Neuronal stem cell (in vitro differentiated cells): ENCODE data around the gene FAIM2.
A peak's percentile ranks its signal among the peaks of the same experiment; 100 is the strongest.

Source experiments
- DNase-seq: peaks from one replicate; pipeline ENCODE4 v3.0.0-alpha.2; 2013; ENCODE audit warnings: low spot score
- H2AFZ ChIP-seq: one replicate; pipeline ENCODE4 v1.6.1; 2013; ENCODE audit warnings: mild to moderate bottlenecking, low read length, inconsistent platforms
- H2AK5ac ChIP-seq: 2 replicates; pipeline ENCODE4 v1.6.1; 2013; ENCODE audit warnings: low read depth, mild to moderate bottlenecking, inconsistent platforms, low read length, moderate library complexity, mixed read lengths
- H2BK120ac ChIP-seq: 2 replicates; pipeline ENCODE4 v1.6.1; 2013; ENCODE audit warnings: low read depth, mild to moderate bottlenecking, inconsistent platforms, low read length, moderate library complexity, mixed read lengths
- H2BK12ac ChIP-seq: one replicate; pipeline ENCODE4 v1.6.1; 2013; ENCODE audit warnings: low read length, inconsistent platforms
- H2BK15ac ChIP-seq: 2 replicates; pipeline ENCODE4 v1.6.1; 2013; ENCODE audit warnings: mild to moderate bottlenecking, low read length, inconsistent platforms, mixed read lengths
- H2BK5ac ChIP-seq: one replicate; pipeline ENCODE4 v1.6.1; 2013; ENCODE audit warnings: inconsistent platforms, mild to moderate bottlenecking, low read length, moderate library complexity
- H3K14ac ChIP-seq: one replicate; pipeline ENCODE4 v1.6.1; 2013; ENCODE audit warnings: low read length, inconsistent platforms
- H3K18ac ChIP-seq: 2 replicates; pipeline ENCODE4 v1.6.1; 2013; ENCODE audit warnings: low read length, inconsistent platforms
- H3K23ac ChIP-seq: 2 replicates; pipeline ENCODE4 v1.6.1; 2013; ENCODE audit warnings: low read depth, mild to moderate bottlenecking, mixed read lengths, low read length, inconsistent platforms; ENCODE audit not compliant: poor library complexity
- H3K27ac ChIP-seq: replicated peaks from 3 replicates; pipeline ENCODE4 v1.5.1; 2013; ENCODE audit warnings: low read length, inconsistent platforms
- H3K27me3 ChIP-seq, 3 experiments: 2 replicates each; pipeline ENCODE4 v1.6.1; 2013; ENCODE audit warnings: low read length in 3 of 3, mild to moderate bottlenecking in 2 of 3, inconsistent platforms in 1 of 3, low read depth in 1 of 3, mixed read lengths in 1 of 3, moderate library complexity in 1 of 3; ENCODE audit not compliant: control insufficient read depth in 3 of 3, insufficient read depth in 3 of 3
- H3K36me3 ChIP-seq, 2 donors: replicated peaks in 1 of 2; 2 replicates each; pipeline ENCODE4 v1.6.1; 2013; ENCODE audit warnings: low read length in 2 of 2; ENCODE audit not compliant: control insufficient read depth in 2 of 2, insufficient read depth in 2 of 2
- H3K4ac ChIP-seq: 2 replicates; pipeline ENCODE4 v1.6.1; 2013; ENCODE audit warnings: inconsistent platforms, mild to moderate bottlenecking, low read length, moderate library complexity
- H3K4me1 ChIP-seq, 2 donors: 1 replicate in 1 of 2; 2 replicates in 1 of 2; pipeline ENCODE4 v1.6.1; 2013; ENCODE audit warnings: low read length in 2 of 2, low read depth in 1 of 2; ENCODE audit not compliant: control insufficient read depth in 2 of 2, insufficient read depth in 1 of 2
- H3K4me2 ChIP-seq: one replicate; pipeline ENCODE4 v1.6.1; 2013; ENCODE audit warnings: mild to moderate bottlenecking, low read length, inconsistent platforms; ENCODE audit not compliant: insufficient read depth, poor library complexity, severe bottlenecking
- H3K4me3 ChIP-seq, 2 donors: 2 replicates each; pipeline ENCODE4 v1.5.1; 2013; ENCODE audit warnings: low read length in 2 of 2, mild to moderate bottlenecking in 2 of 2, inconsistent platforms in 1 of 2, moderate library complexity in 1 of 2
- H3K79me1 ChIP-seq: one replicate; pipeline ENCODE4 v1.6.1; 2013; ENCODE audit warnings: low read depth, mild to moderate bottlenecking, inconsistent platforms, low read length, moderate library complexity
- H3K9ac ChIP-seq: one replicate; pipeline ENCODE4 v1.6.1; 2013; ENCODE audit warnings: mild to moderate bottlenecking, low read depth, low read length, inconsistent platforms; ENCODE audit not compliant: poor library complexity
- H3K9me3 ChIP-seq, 2 donors: replicated peaks in 1 of 2; 2 replicates each; pipeline versions ENCODE3 to v1.6.1; 2013; ENCODE audit warnings: low read length in 2 of 2, mild to moderate bottlenecking in 2 of 2, inconsistent platforms in 1 of 2, low read depth in 1 of 2, mixed read lengths in 1 of 2, moderate library complexity in 1 of 2; ENCODE audit not compliant: control insufficient read depth in 2 of 2, insufficient read depth in 1 of 2
- H4K8ac ChIP-seq: one replicate; pipeline ENCODE4 v1.6.1; 2013; ENCODE audit warnings: low read depth, mild to moderate bottlenecking, inconsistent platforms, low read length, moderate library complexity
- H4K91ac ChIP-seq: one replicate; pipeline ENCODE4 v1.6.1; 2013; ENCODE audit warnings: low read length, low read depth, mild to moderate bottlenecking, inconsistent platforms; ENCODE audit not compliant: poor library complexity
- WGBS, 2 donors: extraction: QIAGEN DNeasy Blood & Tissue Kit; methylation state at CpG; one replicate each; pipeline ENCODE4 v1.1.7; 2013; ENCODE audit warnings: missing lambda C conversion rate in 2 of 2, mixed read lengths in 1 of 2; ENCODE audit not compliant: insufficient read length in 2 of 2, insufficient replicate concordance in 1 of 2; ENCODE audit errors: extremely low coverage in 2 of 2; 5-methylcytosine and 5-hydroxymethylcytosine counted together

The FAIM2 gene

GRCh38 chr12:49948866-49949845, 45.5 kb upstream of the FAIM2 start:
- no peak overlapping the region for H3K23ac ChIP-seq
- no peak overlapping the region for H3K14ac ChIP-seq
- H2BK5ac ChIP-seq, result no peak overlapping the region
- H3K9ac ChIP-seq, result no peak overlapping the region
- H3K4ac ChIP-seq, result no peak overlapping the region
- no peak overlapping the region for H4K8ac ChIP-seq
- H3K4me3 ChIP-seq, result no peak overlapping the region
- no peak overlapping the region for H4K91ac ChIP-seq
- peaks cover 0 to 63% (median 5%) of the 10 kb centered on the region in 3 experiments for H3K27me3 ChIP-seq
- H2BK12ac ChIP-seq, result peak overlapping the region; percentile 4
- no peak overlapping the region for H3K4me2 ChIP-seq
- DNase-seq, result no peak
- no peaks in the 10 kb centered on the region for H3K36me3 ChIP-seq
- H3K4me1 ChIP-seq, result peaks cover 2 to 3% of the 10 kb centered on the region in 2 donors
- H2BK120ac ChIP-seq, result no peak overlapping the region
- no peaks in the 10 kb centered on the region for H3K79me1 ChIP-seq
- WGBS, 2 donors, result no CpG with 5 or more reads among the region's 13 CpGs
- peak overlapping the region; percentile 16 for H3K18ac ChIP-seq
- H3K9me3 ChIP-seq, result no peaks in the 10 kb centered on the region
- H2AK5ac ChIP-seq, result no peak overlapping the region
- no peak overlapping the region for H3K27ac ChIP-seq
- H2BK15ac ChIP-seq, result peak overlapping the region; percentile 59
- H2AFZ ChIP-seq, result no peak overlapping the region

GRCh38 chr12:49947593-49948226, 44.0 kb upstream of the FAIM2 start:
- H4K8ac ChIP-seq, result no peak overlapping the region
- no peak for DNase-seq
- H3K9ac ChIP-seq, result no peak overlapping the region
- H3K79me1 ChIP-seq, result no peaks in the 10 kb centered on the region
- H2AK5ac ChIP-seq, result no peak overlapping the region
- H3K18ac ChIP-seq, result no peak overlapping the region
- H3K27ac ChIP-seq, result no peak overlapping the region
- peaks cover 0 to 68% (median 5%) of the 10 kb centered on the region in 3 experiments for H3K27me3 ChIP-seq
- no CpG with 5 or more reads among the region's 7 CpGs for WGBS, 2 donors
- no peak overlapping the region for H3K4ac ChIP-seq
- no peak overlapping the region for H2BK5ac ChIP-seq
- no peak overlapping the region for H3K14ac ChIP-seq
- peaks cover 2 to 4% of the 10 kb centered on the region in 2 donors for H3K4me1 ChIP-seq
- no peak overlapping the region for H3K4me2 ChIP-seq
- H3K23ac ChIP-seq, result no peak overlapping the region
- no peaks in the 10 kb centered on the region for H3K36me3 ChIP-seq
- H2BK120ac ChIP-seq, result no peak overlapping the region
- no peaks in the 10 kb centered on the region for H3K9me3 ChIP-seq
- H2BK12ac ChIP-seq, result no peak overlapping the region
- H3K4me3 ChIP-seq, result no peak overlapping the region
- H2BK15ac ChIP-seq, result no peak overlapping the region
- no peak overlapping the region for H2AFZ ChIP-seq
- no peak overlapping the region for H4K91ac ChIP-seq

GRCh38 chr12:49946497-49946896, 42.8 kb upstream of the FAIM2 start:
- WGBS, 2 donors, result no CpG with 5 or more reads among the region's 3 CpGs

GRCh38 chr12:49946086-49946485, 42.4 kb upstream of the FAIM2 start:
- H3K4me1 ChIP-seq, result peaks cover 2 to 4% of the 10 kb centered on the region in 2 donors
- peaks cover 0 to 74% (median 5%) of the 10 kb centered on the region in 3 experiments for H3K27me3 ChIP-seq

More at GRCh38 chr12:49946497-49946896, 42.8 kb upstream of the FAIM2 start:
- H2BK120ac ChIP-seq, result no peak overlapping the region
- no peak for DNase-seq
- no peak overlapping the region for H3K9ac ChIP-seq
- no peak overlapping the region for H4K8ac ChIP-seq
- H4K91ac ChIP-seq, result no peak overlapping the region
- H3K4me1 ChIP-seq, result peaks cover 2 to 4% of the 10 kb centered on the region in 2 donors
- no peaks in the 10 kb centered on the region for H3K79me1 ChIP-seq
- H3K14ac ChIP-seq, result no peak overlapping the region
- no peaks in the 10 kb centered on the region for H3K36me3 ChIP-seq
- no peak overlapping the region for H3K23ac ChIP-seq
- H2AFZ ChIP-seq, result no peak overlapping the region
- H3K27ac ChIP-seq, result no peak overlapping the region
- H3K4me2 ChIP-seq, result no peak overlapping the region
- H2BK12ac ChIP-seq, result no peak overlapping the region
- no peak overlapping the region for H2BK15ac ChIP-seq
- H3K9me3 ChIP-seq, result no peaks in the 10 kb centered on the region
- no peak overlapping the region for H2AK5ac ChIP-seq
- H3K18ac ChIP-seq, result no peak overlapping the region
- peaks cover 0 to 74% (median 5%) of the 10 kb centered on the region in 3 experiments for H3K27me3 ChIP-seq
- H2BK5ac ChIP-seq, result no peak overlapping the region
- no peak overlapping the region for H3K4ac ChIP-seq
- H3K4me3 ChIP-seq, result no peak overlapping the region

More at GRCh38 chr12:49946086-49946485, 42.4 kb upstream of the FAIM2 start:
- no peak overlapping the region for H2BK12ac ChIP-seq
- H2BK120ac ChIP-seq, result no peak overlapping the region
- no peak overlapping the region for H3K4ac ChIP-seq
- H3K18ac ChIP-seq, result no peak overlapping the region
- no peak overlapping the region for H2BK15ac ChIP-seq
- no peak overlapping the region for H4K91ac ChIP-seq
- H3K36me3 ChIP-seq, result no peaks in the 10 kb centered on the region
- H3K4me3 ChIP-seq, result no peak overlapping the region
- H4K8ac ChIP-seq, result no peak overlapping the region
- H3K79me1 ChIP-seq, result no peaks in the 10 kb centered on the region
- WGBS, 2 donors, result no CpG with 5 or more reads among the region's 9 CpGs
- no peak for DNase-seq
- H3K4me2 ChIP-seq, result no peak overlapping the region
- no peak overlapping the region for H2BK5ac ChIP-seq
- H3K23ac ChIP-seq, result no peak overlapping the region
- H3K9ac ChIP-seq, result no peak overlapping the region
- H2AFZ ChIP-seq, result peak overlapping the region; percentile 86
- H3K27ac ChIP-seq, result no peak overlapping the region
- no peak overlapping the region for H2AK5ac ChIP-seq
- no peaks in the 10 kb centered on the region for H3K9me3 ChIP-seq
- H3K14ac ChIP-seq, result no peak overlapping the region
